ENCODE results near the gene IRS2. TPM values are rescaled to one million over a fixed set of nuclear protein-coding genes. Genes with fewer than 3 reads are reported as not detected.

The IRS2 gene, protein sequence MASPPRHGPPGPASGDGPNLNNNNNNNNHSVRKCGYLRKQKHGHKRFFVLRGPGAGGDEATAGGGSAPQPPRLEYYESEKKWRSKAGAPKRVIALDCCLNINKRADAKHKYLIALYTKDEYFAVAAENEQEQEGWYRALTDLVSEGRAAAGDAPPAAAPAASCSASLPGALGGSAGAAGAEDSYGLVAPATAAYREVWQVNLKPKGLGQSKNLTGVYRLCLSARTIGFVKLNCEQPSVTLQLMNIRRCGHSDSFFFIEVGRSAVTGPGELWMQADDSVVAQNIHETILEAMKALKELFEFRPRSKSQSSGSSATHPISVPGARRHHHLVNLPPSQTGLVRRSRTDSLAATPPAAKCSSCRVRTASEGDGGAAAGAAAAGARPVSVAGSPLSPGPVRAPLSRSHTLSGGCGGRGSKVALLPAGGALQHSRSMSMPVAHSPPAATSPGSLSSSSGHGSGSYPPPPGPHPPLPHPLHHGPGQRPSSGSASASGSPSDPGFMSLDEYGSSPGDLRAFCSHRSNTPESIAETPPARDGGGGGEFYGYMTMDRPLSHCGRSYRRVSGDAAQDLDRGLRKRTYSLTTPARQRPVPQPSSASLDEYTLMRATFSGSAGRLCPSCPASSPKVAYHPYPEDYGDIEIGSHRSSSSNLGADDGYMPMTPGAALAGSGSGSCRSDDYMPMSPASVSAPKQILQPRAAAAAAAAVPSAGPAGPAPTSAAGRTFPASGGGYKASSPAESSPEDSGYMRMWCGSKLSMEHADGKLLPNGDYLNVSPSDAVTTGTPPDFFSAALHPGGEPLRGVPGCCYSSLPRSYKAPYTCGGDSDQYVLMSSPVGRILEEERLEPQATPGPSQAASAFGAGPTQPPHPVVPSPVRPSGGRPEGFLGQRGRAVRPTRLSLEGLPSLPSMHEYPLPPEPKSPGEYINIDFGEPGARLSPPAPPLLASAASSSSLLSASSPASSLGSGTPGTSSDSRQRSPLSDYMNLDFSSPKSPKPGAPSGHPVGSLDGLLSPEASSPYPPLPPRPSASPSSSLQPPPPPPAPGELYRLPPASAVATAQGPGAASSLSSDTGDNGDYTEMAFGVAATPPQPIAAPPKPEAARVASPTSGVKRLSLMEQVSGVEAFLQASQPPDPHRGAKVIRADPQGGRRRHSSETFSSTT (N-terminal part only)
- 5.9 and 13.5 TPM in 2 replicates for total RNA-seq

DNA sequence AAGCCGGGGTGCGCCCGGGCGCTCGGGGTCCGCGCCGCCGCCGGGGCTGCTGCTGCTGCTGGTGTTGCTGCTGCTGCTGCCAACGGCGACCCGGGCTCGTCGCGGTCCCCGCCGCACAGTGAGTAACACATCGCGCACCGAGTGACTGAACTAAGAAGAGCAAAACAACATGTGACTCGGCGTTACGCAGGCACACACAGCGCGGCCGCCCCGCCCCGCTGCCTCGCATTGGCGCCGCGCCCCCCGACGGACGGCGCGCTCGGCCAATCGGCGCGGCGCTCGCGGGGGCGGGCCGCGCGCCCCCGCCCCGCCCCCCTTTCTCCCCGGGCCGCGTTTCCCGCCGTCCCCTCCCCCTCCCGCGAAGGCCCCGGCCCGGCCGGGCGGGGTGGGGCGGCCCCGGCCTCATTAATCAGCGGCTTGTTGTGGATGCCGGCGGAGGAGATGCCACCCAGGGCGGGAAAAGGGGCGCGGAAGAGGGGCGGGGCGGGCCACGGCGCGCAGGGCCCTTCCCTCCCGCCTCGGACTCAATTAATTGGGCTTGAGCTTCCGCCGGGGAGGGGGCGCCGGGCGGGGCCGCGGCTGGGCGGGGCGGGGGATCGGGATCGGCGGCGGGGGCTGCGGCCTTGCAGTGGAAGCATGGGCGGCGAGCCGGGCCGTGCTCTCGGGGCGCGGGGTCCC, at the start of gene IRS2:
TSS of gene IRS2 (minus strand) at position 127 of the 678 bp plus-strand sequence. CDS start 530 bp downstream, outside the sequence.

All from uterine smooth muscle cell (primary cell).